ENCODE data around the gene TAL2. TPM values are rescaled to one million over a fixed set of nuclear protein-coding genes. Genes with fewer than 3 reads are reported as not detected.

TAL2 gene
- total RNA-seq, 2 experiments from 2014 or later, result not detected

- Mint-ChIP-seq H3K4me1 (peaks cover 4% of the 10 kb centered on the region), H3K9me3 (ENCODE audit: low read depth) (no peaks in the 10 kb centered on the region), H3K36me3 (ENCODE audit: low read depth) (no peaks in the 10 kb centered on the region), H3K4me3 (no peak overlapping the region), H3K27me3 (peaks cover 12% of the 10 kb centered on the region), H3K27ac (no peak overlapping the region)
- ATAC-seq, result no peak
- DNase-seq, result no peak
- ChIA-PET POLR2A (no interaction called here), CTCF (interaction anchor here (1.7 kb wide), 1 partner anchor 14 kb away, joined by 5 read pairs; no protein-coding TSS in a partner anchor)
- intact Hi-C loops (cut with DNase I, micrococcal nuclease), result loop anchor here in 1 of 2 experiments (10.0 kb wide), 1 partner anchor 233 kb away; no protein-coding TSS in a partner anchor
These were observed 10.5 kb upstream of the TAL2 start for GRCh38 chr9:105651806-105652205.

- intact Hi-C loops (cut with DNase I, micrococcal nuclease), result loop anchor here in 1 of 2 experiments (2.0 to 10.0 kb wide), 3 partner anchors 36 to 228 kb away; no protein-coding TSS in a partner anchor
- Mint-ChIP-seq H3K36me3 (ENCODE audit: low read depth) (no peaks in the 10 kb centered on the region), H3K27me3 (peaks cover 28% of the 10 kb centered on the region), H3K9me3 (ENCODE audit: low read depth) (no peaks in the 10 kb centered on the region), H3K27ac (no peak overlapping the region), H3K4me3 (peak overlapping the region; percentile 52), H3K4me1 (peaks cover 6% of the 10 kb centered on the region)
- ATAC-seq, result peak; percentile 70
- ChIA-PET POLR2A (interaction anchor here (1.1 kb wide), 1 partner anchor 35 kb away, joined by 3 read pairs; no protein-coding TSS in a partner anchor), CTCF (interaction anchor here (0.9 to 1.4 kb wide), 3 partner anchors 31 to 62 kb away, joined by 3 to 4 read pairs (median 4); no protein-coding TSS in a partner anchor)
- DNase-seq, result peak; percentile 44
These were observed 5.9 kb upstream of the TAL2 start for GRCh38 chr9:105656131-105656921.

GRCh38 chr9:105658351-105658750 lies 3.9 kb upstream of the TAL2 start:
- intact Hi-C loops (cut with DNase I, micrococcal nuclease), result loop anchor here in 1 of 2 experiments (10.0 kb wide), 1 partner anchor 226 kb away; no protein-coding TSS in a partner anchor
- no peaks in the 10 kb centered on the region for H3K9me3 Mint-ChIP-seq (ENCODE audit: low read depth)
- H3K27me3 Mint-ChIP-seq, result peaks cover 28% of the 10 kb centered on the region
- ChIA-PET CTCF (no interaction called here), POLR2A (no interaction called here)
- no peak for ATAC-seq
- no peak for DNase-seq
- H3K4me1 Mint-ChIP-seq, result peaks cover 6% of the 10 kb centered on the region
- H3K4me3 Mint-ChIP-seq, result no peak overlapping the region
- H3K36me3 Mint-ChIP-seq (ENCODE audit: low read depth), result no peaks in the 10 kb centered on the region
- no peak overlapping the region for H3K27ac Mint-ChIP-seq

- Mint-ChIP-seq H3K27me3 (peaks cover 20% of the 10 kb centered on the region), H3K36me3 (ENCODE audit: low read depth) (no peaks in the 10 kb centered on the region), H3K4me1 (peaks cover 6% of the 10 kb centered on the region), H3K4me3 (no peak overlapping the region), H3K9me3 (ENCODE audit: low read depth) (no peaks in the 10 kb centered on the region), H3K27ac (no peak overlapping the region)
- intact Hi-C loops (cut with DNase I, micrococcal nuclease), result no loop called here
- ATAC-seq (no peak), DNase-seq (no peak)
- POLR2A ChIA-PET, result no interaction called here
- CTCF ChIA-PET, result interaction anchor here (1.4 kb wide), 1 partner anchor 13 kb away, joined by 3 read pairs; no protein-coding TSS in a partner anchor
These were observed 1.2 kb upstream of the TAL2 start for GRCh38 chr9:105661011-105661410.

- Mint-ChIP-seq H3K4me3 (no peak overlapping the region), H3K9me3 (ENCODE audit: low read depth) (no peaks in the 10 kb centered on the region), H3K27me3 (peaks cover 9% of the 10 kb centered on the region), H3K27ac (no peak overlapping the region), H3K4me1 (no peaks in the 10 kb centered on the region), H3K36me3 (ENCODE audit: low read depth) (no peaks in the 10 kb centered on the region)
- DNase-seq (no peak), ATAC-seq (no peak)
- CTCF ChIA-PET, result interaction anchor here (0.5 kb wide), 1 partner anchor 657 kb away, joined by 3 read pairs; no protein-coding TSS in a partner anchor
- intact Hi-C loops (cut with DNase I, micrococcal nuclease), result no loop called here
- POLR2A ChIA-PET, result no interaction called here
These were observed 1.7 kb downstream of the TAL2 start for GRCh38 chr9:105663914-105664313.

- Mint-ChIP-seq H3K36me3 (ENCODE audit: low read depth) (no peaks in the 10 kb centered on the region), H3K27me3 (peaks cover 6% of the 10 kb centered on the region), H3K4me1 (no peaks in the 10 kb centered on the region), H3K9me3 (ENCODE audit: low read depth) (no peaks in the 10 kb centered on the region), H3K4me3 (no peak overlapping the region), H3K27ac (no peak overlapping the region)
- ATAC-seq, result no peak
- DNase-seq, result no peak
- POLR2A ChIA-PET, result no interaction called here
- CTCF ChIA-PET, result no interaction called here
- intact Hi-C loops (cut with DNase I, micrococcal nuclease), result no loop called here
These were observed 5.6 kb downstream of the TAL2 start for GRCh38 chr9:105667867-105668266.

GRCh38 chr9:105670315-105670714 lies 8.1 kb downstream of the TAL2 start:
- no peaks in the 10 kb centered on the region for H3K4me1 Mint-ChIP-seq
- no peak overlapping the region for H3K27ac Mint-ChIP-seq
- no peak overlapping the region for H3K4me3 Mint-ChIP-seq
- H3K27me3 Mint-ChIP-seq, result peaks cover 6% of the 10 kb centered on the region
- ChIA-PET CTCF (interaction anchor here (0.6 kb wide), 1 partner anchor 11 kb away, joined by 3 read pairs; no protein-coding TSS in a partner anchor), POLR2A (no interaction called here)
- H3K36me3 Mint-ChIP-seq (ENCODE audit: low read depth), result no peaks in the 10 kb centered on the region
- DNase-seq (no peak), ATAC-seq (no peak)
- intact Hi-C loops (cut with DNase I, micrococcal nuclease), result no loop called here
- no peaks in the 10 kb centered on the region for H3K9me3 Mint-ChIP-seq (ENCODE audit: low read depth)

- intact Hi-C loops (cut with DNase I, micrococcal nuclease), result no loop called here
- H3K4me3 Mint-ChIP-seq, result no peak overlapping the region
- CTCF ChIA-PET, result interaction anchor here (0.6 kb wide), 1 partner anchor 11 kb away, joined by 3 read pairs; no protein-coding TSS in a partner anchor
These were observed 8.5 kb downstream of the TAL2 start for GRCh38 chr9:105670775-105671174.

GRCh38 chr9:105672711-105673234 lies 10.5 kb downstream of the TAL2 start:
- H3K27me3 Mint-ChIP-seq, result peaks cover 2% of the 10 kb centered on the region
- no peak overlapping the region for H3K27ac Mint-ChIP-seq
- ChIA-PET CTCF (no interaction called here), POLR2A (no interaction called here)
- ATAC-seq (no peak), DNase-seq (no peak)
- no peaks in the 10 kb centered on the region for H3K9me3 Mint-ChIP-seq (ENCODE audit: low read depth)
- H3K36me3 Mint-ChIP-seq (ENCODE audit: low read depth), result no peaks in the 10 kb centered on the region
- intact Hi-C loops (cut with DNase I, micrococcal nuclease), result no loop called here
- no peak overlapping the region for H3K4me3 Mint-ChIP-seq
- no peaks in the 10 kb centered on the region for H3K4me1 Mint-ChIP-seq

More at GRCh38 chr9:105670775-105671174, 8.5 kb downstream of the TAL2 start:
- Mint-ChIP-seq H3K36me3 (ENCODE audit: low read depth) (no peaks in the 10 kb centered on the region), H3K27ac (no peak overlapping the region), H3K4me1 (no peaks in the 10 kb centered on the region), H3K27me3 (peaks cover 6% of the 10 kb centered on the region), H3K9me3 (ENCODE audit: low read depth) (no peaks in the 10 kb centered on the region)
- ATAC-seq (no peak), DNase-seq (no peak)
- POLR2A ChIA-PET, result no interaction called here

GRCh38 chr9:105673850-105674387 lies 11.7 kb downstream of the TAL2 start:
- ATAC-seq (no peak), DNase-seq (no peak)
- peaks cover 2% of the 10 kb centered on the region for H3K27me3 Mint-ChIP-seq
- ChIA-PET POLR2A (no interaction called here), CTCF (no interaction called here)
- H3K27ac Mint-ChIP-seq, result no peak overlapping the region
- H3K4me3 Mint-ChIP-seq, result no peak overlapping the region
- no peaks in the 10 kb centered on the region for H3K4me1 Mint-ChIP-seq
- H3K9me3 Mint-ChIP-seq (ENCODE audit: low read depth), result no peaks in the 10 kb centered on the region
- no peaks in the 10 kb centered on the region for H3K36me3 Mint-ChIP-seq (ENCODE audit: low read depth)
- intact Hi-C loops (cut with DNase I, micrococcal nuclease), result no loop called here

- CTCF ChIA-PET, result no interaction called here
- no peak for ATAC-seq
- intact Hi-C loops (cut with DNase I, micrococcal nuclease), result no loop called here
These were observed 14.2 kb downstream of the TAL2 start for GRCh38 chr9:105676351-105676923.

More at GRCh38 chr9:105676351-105676923, 14.2 kb downstream of the TAL2 start:
- H3K27ac Mint-ChIP-seq, result no peak overlapping the region
- no peaks in the 10 kb centered on the region for H3K36me3 Mint-ChIP-seq (ENCODE audit: low read depth)
- no peaks in the 10 kb centered on the region for H3K27me3 Mint-ChIP-seq
- no peaks in the 10 kb centered on the region for H3K4me1 Mint-ChIP-seq
- no peak overlapping the region for H3K4me3 Mint-ChIP-seq
- H3K9me3 Mint-ChIP-seq (ENCODE audit: low read depth), result no peaks in the 10 kb centered on the region
- DNase-seq, result no peak
- POLR2A ChIA-PET, result no interaction called here

Measured in activated CD4-positive, alpha-beta T cell treated with anti-CD3 and anti-CD28 coated beads for 36 hours (primary cell).